GM23338 (cell line): ENCODE measurements around the gene TRAPPC10. TPM values are rescaled to one million over a fixed set of nuclear protein-coding genes. Genes with fewer than 3 reads are reported as not detected.

Experiments used
- CREB1 ChIP-seq: fragments of 250-450 bp; sonication (Bioruptor Pico); IDR thresholded peaks from 2 replicates; pipeline ENCODE4 v1.5.0; 2020; ENCODE audit warnings: low read depth, mild to moderate bottlenecking, moderate library complexity
- EZH2 ChIP-seq: fragments of 200-600 bp; sonication (generic); IDR thresholded peaks from one replicate; pipeline ENCODE4 v1.8.0; 2017; ENCODE audit warnings: antibody characterized with exemption, mild to moderate bottlenecking, low read depth; ENCODE audit not compliant: unreplicated experiment
- EZH2phosphoT487 ChIP-seq: fragments of 200-600 bp; sonication (generic); IDR thresholded peaks from one replicate; pipeline ENCODE4 v1.8.1; 2018; ENCODE audit warnings: antibody characterized with exemption; ENCODE audit not compliant: unreplicated experiment
- JUNB ChIP-seq: IDR thresholded peaks from one replicate; pipeline ENCODE4 v1.6.1; 2016; ENCODE audit warnings: antibody characterized with exemption; ENCODE audit not compliant: unreplicated experiment
- POLR2AphosphoS5 ChIP-seq: IDR thresholded peaks from 2 replicates; pipeline ENCODE4 v1.6.1; 2016; ENCODE audit warnings: antibody characterized with exemption, low read depth
- STAT1 ChIP-seq: IDR thresholded peaks from one replicate; pipeline ENCODE4 v1.6.1; 2016; ENCODE audit warnings: antibody characterized with exemption; ENCODE audit not compliant: unreplicated experiment
- ZNF462 ChIP-seq: fragments of 250-450 bp; sonication (Bioruptor Pico); IDR thresholded peaks from 2 replicates; pipeline ENCODE4 v1.5.0; 2020; ENCODE audit warnings: mild to moderate bottlenecking, moderate library complexity
- polyA plus RNA-seq: library from polyadenylated mRNA; unstranded; fragments of >200 nt; fragmentation: Nextera tagmentation; extraction: Ambion mirVana; gene quantifications from 2 replicates; pipeline ENCODE4 v1.2.1, GENCODE V29; 2016
- total RNA-seq: library from RNA; depleted of rRNA; stranded (reverse); fragments of >200 nt; shearing (Covaris generic); gene quantifications from 2 replicates; pipeline ENCODE4 v1.2.3, GENCODE V29; 2014
- TF ChIP-seq, protein P1 (sequence below): IDR thresholded peaks from one replicate; pipeline ENCODE4 v1.6.1; 2018; ENCODE audit warnings: antibody characterized with exemption; ENCODE audit not compliant: unreplicated experiment
- TF ChIP-seq, protein P2 (sequence below), 2 experiments: fragments of 200-600 bp in 1 of 2; sonication (generic) in 1 of 2; conservative IDR thresholded peaks; 2 replicates each; pipeline versions ENCODE4 v1.5.1 to v1.6.1; 2016 to 2017; ENCODE audit warnings: antibody characterized with exemption in 2 of 2, low read depth in 2 of 2, mild to moderate bottlenecking in 2 of 2, moderate library complexity in 1 of 2

The TRAPPC10 gene
- total and polyA plus RNA-seq, 2 experiments from 2014 or later: 14.0 to 27.1 TPM

GRCh38 chr21:43969115-43969444, 43.0 kb upstream of the TRAPPC10 start (continued):
- TF ChIP-seq ZNF462 (CRISPR knock-in tag) (no peak), CREB1 (no peak), EZH2 (no peak), STAT1 (no peak), JUNB (no peak), POLR2AphosphoS5 (no peak), EZH2phosphoT487 (no peak)
- TF ChIP-seq, protein P1, sequence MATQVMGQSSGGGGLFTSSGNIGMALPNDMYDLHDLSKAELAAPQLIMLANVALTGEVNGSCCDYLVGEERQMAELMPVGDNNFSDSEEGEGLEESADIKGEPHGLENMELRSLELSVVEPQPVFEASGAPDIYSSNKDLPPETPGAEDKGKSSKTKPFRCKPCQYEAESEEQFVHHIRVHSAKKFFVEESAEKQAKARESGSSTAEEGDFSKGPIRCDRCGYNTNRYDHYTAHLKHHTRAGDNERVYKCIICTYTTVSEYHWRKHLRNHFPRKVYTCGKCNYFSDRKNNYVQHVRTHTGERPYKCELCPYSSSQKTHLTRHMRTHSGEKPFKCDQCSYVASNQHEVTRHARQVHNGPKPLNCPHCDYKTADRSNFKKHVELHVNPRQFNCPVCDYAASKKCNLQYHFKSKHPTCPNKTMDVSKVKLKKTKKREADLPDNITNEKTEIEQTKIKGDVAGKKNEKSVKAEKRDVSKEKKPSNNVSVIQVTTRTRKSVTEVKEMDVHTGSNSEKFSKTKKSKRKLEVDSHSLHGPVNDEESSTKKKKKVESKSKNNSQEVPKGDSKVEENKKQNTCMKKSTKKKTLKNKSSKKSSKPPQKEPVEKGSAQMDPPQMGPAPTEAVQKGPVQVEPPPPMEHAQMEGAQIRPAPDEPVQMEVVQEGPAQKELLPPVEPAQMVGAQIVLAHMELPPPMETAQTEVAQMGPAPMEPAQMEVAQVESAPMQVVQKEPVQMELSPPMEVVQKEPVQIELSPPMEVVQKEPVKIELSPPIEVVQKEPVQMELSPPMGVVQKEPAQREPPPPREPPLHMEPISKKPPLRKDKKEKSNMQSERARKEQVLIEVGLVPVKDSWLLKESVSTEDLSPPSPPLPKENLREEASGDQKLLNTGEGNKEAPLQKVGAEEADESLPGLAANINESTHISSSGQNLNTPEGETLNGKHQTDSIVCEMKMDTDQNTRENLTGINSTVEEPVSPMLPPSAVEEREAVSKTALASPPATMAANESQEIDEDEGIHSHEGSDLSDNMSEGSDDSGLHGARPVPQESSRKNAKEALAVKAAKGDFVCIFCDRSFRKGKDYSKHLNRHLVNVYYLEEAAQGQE: no peak
- TF ChIP-seq, protein P2, sequence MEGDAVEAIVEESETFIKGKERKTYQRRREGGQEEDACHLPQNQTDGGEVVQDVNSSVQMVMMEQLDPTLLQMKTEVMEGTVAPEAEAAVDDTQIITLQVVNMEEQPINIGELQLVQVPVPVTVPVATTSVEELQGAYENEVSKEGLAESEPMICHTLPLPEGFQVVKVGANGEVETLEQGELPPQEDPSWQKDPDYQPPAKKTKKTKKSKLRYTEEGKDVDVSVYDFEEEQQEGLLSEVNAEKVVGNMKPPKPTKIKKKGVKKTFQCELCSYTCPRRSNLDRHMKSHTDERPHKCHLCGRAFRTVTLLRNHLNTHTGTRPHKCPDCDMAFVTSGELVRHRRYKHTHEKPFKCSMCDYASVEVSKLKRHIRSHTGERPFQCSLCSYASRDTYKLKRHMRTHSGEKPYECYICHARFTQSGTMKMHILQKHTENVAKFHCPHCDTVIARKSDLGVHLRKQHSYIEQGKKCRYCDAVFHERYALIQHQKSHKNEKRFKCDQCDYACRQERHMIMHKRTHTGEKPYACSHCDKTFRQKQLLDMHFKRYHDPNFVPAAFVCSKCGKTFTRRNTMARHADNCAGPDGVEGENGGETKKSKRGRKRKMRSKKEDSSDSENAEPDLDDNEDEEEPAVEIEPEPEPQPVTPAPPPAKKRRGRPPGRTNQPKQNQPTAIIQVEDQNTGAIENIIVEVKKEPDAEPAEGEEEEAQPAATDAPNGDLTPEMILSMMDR (conservative IDR thresholded peaks at IDR 0.05; ENCODE audit: low read depth in 2 of 2): no peak
